PC-3 (cell line): ENCODE data around the gene CACNA1C. TPM values are rescaled to one million over a fixed set of nuclear protein-coding genes. Genes with fewer than 3 reads are reported as not detected.

Source experiments
- ATAC-seq: fragments of 200-7000 bp; cut with Tn5 transposase; 2 replicates; pipeline ENCODE4 v1.9.1; 2020; ENCODE audit warnings: mild to moderate bottlenecking, moderate library complexity
- BruUV-seq: library from RNA; stranded (reverse); fragments of 400-500 nt; replicated peaks from 2 replicates; lab custom pipeline; 2021; lab: Mats Ljungman, UMichigan
- CTCF ChIA-PET: fragments of 300-600 bp; sonication (Branson Sonifier 250); formaldehyde crosslinking; loops from one replicate; lab custom pipeline; 2022; ENCODE audit warnings: antibody characterized with exemption; lab: Charles Lee
- POLR2A ChIA-PET: fragments of 300-600 bp; sonication (Branson Sonifier 250); formaldehyde crosslinking; loops from one replicate; lab custom pipeline; 2022; ENCODE audit warnings: antibody characterized with exemption; ENCODE audit not compliant: unreplicated experiment; lab: Charles Lee
- DNase-seq: peaks from one replicate; pipeline ENCODE4 v3.0.0-alpha.2; 2015
- H2AFZ ChIP-seq: fragments of 300-600 bp; sonication (generic); 2 replicates; pipeline ENCODE4 v1.6.0; 2016; ENCODE audit warnings: antibody characterized with exemption, low read length
- H3F3A ChIP-seq: fragments of 300-600 bp; sonication (generic); one replicate; pipeline ENCODE4 v1.6.0; 2017; ENCODE audit warnings: antibody characterized with exemption, low read length, control low read depth, mild to moderate bottlenecking; ENCODE audit not compliant: unreplicated experiment
- H3K27ac ChIP-seq: fragments of 300-600 bp; sonication (generic); 2 replicates; pipeline ENCODE4 v1.5.1; 2016; ENCODE audit warnings: mild to moderate bottlenecking, low read length
- H3K27me3 ChIP-seq: fragments of 300-600 bp; sonication (generic); 2 replicates; pipeline ENCODE4 v1.6.1; 2016; ENCODE audit warnings: low read length, mixed read lengths
- H3K36me3 ChIP-seq: fragments of 300-600 bp; sonication (generic); 2 replicates; pipeline ENCODE4 v1.6.1; 2016; ENCODE audit warnings: low read depth, mixed run types, low read length, mixed read lengths
- H3K4me1 ChIP-seq: fragments of 300-600 bp; sonication (generic); 2 replicates; pipeline ENCODE4 v1.5.1; 2016; ENCODE audit warnings: low read length; ENCODE audit not compliant: insufficient read depth
- H3K4me2 ChIP-seq: fragments of 300-600 bp; sonication (generic); 2 replicates; pipeline ENCODE4 v1.6.0; 2016; ENCODE audit warnings: low read length
- H3K4me3 ChIP-seq: fragments of 300-600 bp; sonication (generic); 2 replicates; pipeline ENCODE4 v1.5.1; 2016; ENCODE audit warnings: mild to moderate bottlenecking, low read length, mixed read lengths
- H3K79me2 ChIP-seq: fragments of 300-600 bp; sonication (generic); 2 replicates; pipeline ENCODE4 v1.6.1; 2017; ENCODE audit warnings: low read length, mixed read lengths
- H3K9ac ChIP-seq: fragments of 300-600 bp; sonication (generic); 2 replicates; pipeline ENCODE4 v1.6.0; 2016; ENCODE audit warnings: mild to moderate bottlenecking, low read length
- H3K9me2 ChIP-seq: fragments of 300-600 bp; sonication (generic); replicated peaks from 2 replicates; pipeline ENCODE4 v1.6.1; 2016; ENCODE audit warnings: mixed run types, low read length, mixed read lengths
- H3K9me3 ChIP-seq: fragments of 300-600 bp; sonication (generic); 2 replicates; pipeline ENCODE4 v1.6.1; 2016; ENCODE audit warnings: low read length, mixed read lengths
- H4K20me1 ChIP-seq: fragments of 300-600 bp; sonication (generic); 2 replicates; pipeline ENCODE4 v1.6.1; 2016; ENCODE audit warnings: low read length, mixed read lengths
- CTCF ChIP-seq: fragments of 300-600 bp; sonication (generic); conservative IDR thresholded peaks from 2 replicates; pipeline ENCODE4 v1.5.1; 2017; ENCODE audit warnings: antibody characterized with exemption, low read depth, mild to moderate bottlenecking, low read length
- EZH2 ChIP-seq: fragments of 300-600 bp; sonication (generic); IDR thresholded peaks from one replicate; pipeline ENCODE4 v1.6.1; 2017; ENCODE audit warnings: antibody characterized with exemption, mild to moderate bottlenecking, low read length; ENCODE audit not compliant: unreplicated experiment
- EZH2phosphoT487 ChIP-seq: fragments of 300-600 bp; sonication (generic); IDR thresholded peaks from 2 replicates; pipeline ENCODE4 v1.6.1; 2018; ENCODE audit warnings: mild to moderate bottlenecking, antibody characterized with exemption, low read length, borderline replicate concordance
- intact Hi-C: fragments of 100-400 bp; cut with micrococcal nuclease; formaldehyde crosslinking; loops from 2 replicates; pipeline ENCODE4 v1.9.0; 2023
- total RNA-seq: library from RNA; depleted of rRNA; stranded (reverse); fragments of >200 nt; gene quantifications from 2 replicates; pipeline ENCODE4 v1.2.3, GENCODE V29; 2014

CACNA1C gene
- total RNA-seq, 1 experiment from 2014 or later, result not detected

- CTCF ChIA-PET, result no interaction called here
Observed at GRCh38 chr12:2575245-2575644, 522.5 kb downstream of the CACNA1C start.

GRCh38 chr12:2578211-2578610 lies 525.4 kb downstream of the CACNA1C start:
- Histone ChIP-seq H3K9ac (no peak overlapping the region), H3K9me3 (no peaks in the 10 kb centered on the region), H3K4me2 (no peak overlapping the region), H3F3A (no peaks in the 10 kb centered on the region), H3K4me3 (no peak overlapping the region), H3K27me3 (peaks cover 30% of the 10 kb centered on the region), H3K36me3 (no peaks in the 10 kb centered on the region), H2AFZ (no peak overlapping the region), H3K9me2 (no peaks in the 10 kb centered on the region), H3K79me2 (no peaks in the 10 kb centered on the region), H3K4me1 (no peaks in the 10 kb centered on the region), H3K27ac (no peak overlapping the region), H4K20me1 (no peaks in the 10 kb centered on the region)
- ChIA-PET CTCF (no interaction called here), POLR2A (no interaction called here)
- ATAC-seq, result no peak
- intact Hi-C loops, result no loop called here
- no TSS peak for BruUV-seq
- no peak for DNase-seq
- TF ChIP-seq EZH2 (no peak), CTCF (no peak), EZH2phosphoT487 (no peak)

More at GRCh38 chr12:2575245-2575644, 522.5 kb downstream of the CACNA1C start:
- Histone ChIP-seq H3K4me3 (no peak overlapping the region), H3K36me3 (no peaks in the 10 kb centered on the region), H3K9me3 (no peaks in the 10 kb centered on the region), H2AFZ (no peak overlapping the region), H3K9me2 (no peaks in the 10 kb centered on the region), H4K20me1 (no peaks in the 10 kb centered on the region), H3K27ac (no peak overlapping the region), H3K79me2 (no peaks in the 10 kb centered on the region), H3F3A (no peaks in the 10 kb centered on the region), H3K9ac (no peak overlapping the region), H3K4me2 (no peak overlapping the region), H3K27me3 (peaks cover 36% of the 10 kb centered on the region), H3K4me1 (no peaks in the 10 kb centered on the region)
- intact Hi-C loops, result no loop called here
- DNase-seq (no peak), ATAC-seq (no peak)
- POLR2A ChIA-PET, result no interaction called here
- no TSS peak for BruUV-seq
- TF ChIP-seq EZH2phosphoT487 (no peak), CTCF (no peak), EZH2 (no peak)

DNA sequence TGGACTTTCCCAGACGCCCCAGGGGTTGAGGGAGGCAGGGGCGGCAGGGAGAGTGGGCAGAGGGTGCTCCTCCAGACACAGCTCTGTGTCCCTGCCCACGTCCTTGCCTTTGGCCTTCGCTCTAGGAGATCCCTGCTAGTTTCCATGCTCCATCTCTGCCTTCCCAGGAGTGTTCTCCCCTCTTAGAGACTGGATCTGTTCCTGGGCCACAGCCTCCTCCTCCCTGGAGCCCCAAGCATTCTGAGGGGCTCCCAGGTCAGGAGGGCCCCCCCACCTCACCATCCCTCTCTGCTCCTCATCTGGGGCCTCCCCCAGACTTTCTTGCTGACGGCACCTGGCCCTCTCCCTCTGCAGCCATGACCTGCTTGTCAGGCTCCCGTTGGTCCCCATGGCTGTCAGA lies 526.0 kb downstream of the CACNA1C start:
- Histone ChIP-seq H3K9me2 (no peaks in the 10 kb centered on the region), H3K4me2 (no peak overlapping the region), H3K27ac (no peak overlapping the region), H2AFZ (no peak overlapping the region), H3K4me1 (no peaks in the 10 kb centered on the region), H3K27me3 (peaks cover 36% of the 10 kb centered on the region), H3K9me3 (no peaks in the 10 kb centered on the region), H3F3A (no peaks in the 10 kb centered on the region), H3K9ac (no peak overlapping the region), H4K20me1 (no peaks in the 10 kb centered on the region), H3K4me3 (no peak overlapping the region), H3K79me2 (no peaks in the 10 kb centered on the region), H3K36me3 (no peaks in the 10 kb centered on the region)
- BruUV-seq, result no TSS peak
- TF ChIP-seq CTCF (no peak), EZH2 (no peak), EZH2phosphoT487 (no peak)
- POLR2A ChIA-PET, result no interaction called here
- no peak for ATAC-seq
- intact Hi-C loops, result no loop called here
- CTCF ChIA-PET, result no interaction called here
- DNase-seq, result no peak
